Activated CD8-positive, alpha-beta memory T cell treated with anti-CD3 and anti-CD28 coated beads for 36 hours (primary cell): ENCODE data around the gene GLIS1. TPM values are rescaled to one million over a fixed set of nuclear protein-coding genes. Genes with fewer than 3 reads are reported as not detected.
"Not testable (repeated sequence)": the region's sequence is repeated elsewhere in the genome, so short reads cannot be mapped to it uniquely, and the experiment has no call there.

Experiments used
- CTCF ChIA-PET: fragments of 350-600 bp; sonication (Branson Sonifier 250); formaldehyde crosslinking; loops from one replicate; lab custom pipeline; 2021; ENCODE audit warnings: antibody characterized with exemption; lab: Charles Lee
- POLR2A ChIA-PET: fragments of 350-600 bp; sonication (Branson Sonifier 250); formaldehyde crosslinking; loops from one replicate; lab custom pipeline; 2021; ENCODE audit warnings: antibody characterized with exemption; lab: Charles Lee
- total RNA-seq, 2 experiments: library from RNA; stranded (reverse); gene quantifications; one replicate each; pipeline ENCODE4 v1.2.3, GENCODE V29; 2021

Gene GLIS1
- total RNA-seq: not detected

DNA sequence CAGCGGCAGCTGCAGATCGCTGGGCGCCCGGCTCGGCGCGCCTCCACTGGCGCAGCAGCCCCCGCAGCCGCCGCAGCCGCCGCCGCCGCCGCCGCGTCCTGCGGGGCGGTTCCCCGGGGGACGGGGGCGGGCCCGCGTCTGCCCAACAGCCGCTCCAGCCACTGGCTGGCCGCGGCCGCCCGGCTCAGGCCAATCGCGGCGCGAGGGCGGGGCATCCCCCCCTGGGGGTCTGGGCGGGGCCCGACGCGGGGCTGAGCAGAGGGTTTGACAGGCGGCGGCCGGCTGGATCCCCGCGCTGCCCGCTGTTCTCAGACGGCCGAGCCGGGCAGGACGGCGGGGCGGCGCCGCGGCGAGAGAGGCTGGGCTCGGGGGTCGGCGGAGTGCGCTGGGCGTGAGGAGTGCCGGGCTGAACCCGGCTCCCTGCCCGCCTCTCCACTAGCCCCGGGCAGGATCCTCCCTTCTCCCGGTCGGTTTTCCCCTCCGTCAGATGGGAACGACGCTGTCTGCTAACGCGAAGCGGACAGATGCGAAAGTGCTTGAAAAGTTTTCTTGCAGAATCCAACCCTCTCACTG lies at the start of gene GLIS1:
TSS of gene GLIS1 (minus strand) at position 56 of the 573 bp plus-strand sequence. CDS start 1,100 bp downstream, outside the sequence.
- POLR2A ChIA-PET: no interaction called here
- CTCF ChIA-PET: no interaction called here

DNA sequence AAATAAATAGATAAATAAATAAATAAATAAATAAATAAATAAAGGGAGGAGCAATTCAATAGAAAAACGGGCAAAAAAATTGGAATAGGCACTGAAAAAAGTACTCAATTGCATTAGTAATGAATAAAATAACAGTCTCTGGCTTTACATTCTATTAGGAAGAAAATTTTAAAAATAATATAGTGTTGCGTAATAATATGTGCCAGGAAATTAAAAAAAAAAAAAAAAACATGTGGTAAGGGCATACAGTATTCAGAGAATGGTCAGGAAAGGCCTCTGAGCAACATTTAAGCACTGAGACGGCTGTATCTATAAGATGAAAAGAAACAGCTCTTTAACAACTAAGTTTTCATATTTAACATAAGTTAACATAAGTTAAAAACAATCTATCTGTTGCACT lies 48.7 kb upstream of the GLIS1 start:
- POLR2A ChIA-PET: no interaction called here
- CTCF ChIA-PET: no interaction called here

DNA sequence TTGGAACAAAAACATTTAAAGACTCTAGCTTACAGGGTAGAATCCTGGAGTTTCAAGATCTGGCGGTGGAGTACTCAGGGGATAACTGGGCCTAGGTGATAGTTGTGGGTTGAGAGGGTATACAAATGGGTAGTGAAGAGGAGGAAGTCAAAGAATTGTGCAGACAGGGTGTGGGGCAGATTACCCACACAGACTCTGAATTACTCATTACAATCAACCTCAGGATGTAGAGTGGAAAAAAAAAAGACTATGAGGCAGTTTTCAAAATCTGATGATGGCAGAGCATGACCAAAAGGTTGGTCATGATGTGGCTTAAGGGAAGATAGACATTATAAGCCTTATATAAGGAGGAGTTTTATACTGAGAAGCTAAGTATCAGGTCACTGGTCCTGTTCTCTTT lies 44.1 kb upstream of the GLIS1 start:
- POLR2A ChIA-PET: no interaction called here

DNA sequence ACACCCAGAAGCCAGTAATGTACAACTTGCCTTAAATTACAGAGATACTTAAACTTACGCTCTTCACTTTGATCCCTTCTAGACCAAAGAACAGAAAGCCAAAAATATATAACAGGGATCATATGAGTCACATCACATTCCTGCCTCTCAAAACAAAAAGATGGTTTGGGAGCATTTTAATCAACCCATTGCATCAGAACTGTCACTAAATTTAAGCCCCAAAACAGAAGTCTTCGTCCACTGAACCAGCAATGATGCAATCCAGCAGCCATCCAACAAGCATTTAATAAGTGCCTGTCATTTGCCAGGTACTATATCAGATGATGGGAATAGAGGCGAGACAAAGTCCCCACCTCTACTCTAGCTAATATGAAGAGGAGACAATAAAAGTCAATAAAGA lies 42.7 kb upstream of the GLIS1 start:
- POLR2A ChIA-PET: interaction anchor here (0.6 kb wide), 1 partner anchor 35 kb away, joined by 3 read pairs; no protein-coding TSS in a partner anchor
- CTCF ChIA-PET: interaction anchor here (0.5 kb wide), 1 partner anchor 1140 kb away, joined by 3 read pairs; no protein-coding TSS in a partner anchor

More for the DNA sequence above, 44.1 kb upstream of the GLIS1 start:
- CTCF ChIA-PET: no interaction called here

DNA sequence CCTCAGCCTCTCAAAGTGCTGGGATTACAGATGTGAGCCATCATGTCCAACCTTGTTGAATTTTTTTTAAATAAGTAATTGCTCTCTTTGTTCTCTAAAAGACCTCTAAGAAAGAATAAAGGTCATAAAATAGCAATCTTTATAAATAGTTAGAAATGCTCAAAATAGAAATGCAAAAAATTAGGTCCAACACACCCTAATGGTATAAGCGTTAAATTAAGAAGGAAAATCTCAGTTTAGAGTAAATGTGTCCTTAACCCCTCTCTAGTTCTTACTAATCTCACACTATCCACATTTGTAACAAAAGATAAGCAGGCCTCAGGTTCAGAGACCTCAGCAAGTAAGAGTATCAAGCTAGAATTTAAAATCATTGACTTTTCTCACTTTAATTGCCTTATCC lies 38.3 kb upstream of the GLIS1 start:
- ChIA-PET POLR2A (no interaction called here), CTCF (no interaction called here)

DNA sequence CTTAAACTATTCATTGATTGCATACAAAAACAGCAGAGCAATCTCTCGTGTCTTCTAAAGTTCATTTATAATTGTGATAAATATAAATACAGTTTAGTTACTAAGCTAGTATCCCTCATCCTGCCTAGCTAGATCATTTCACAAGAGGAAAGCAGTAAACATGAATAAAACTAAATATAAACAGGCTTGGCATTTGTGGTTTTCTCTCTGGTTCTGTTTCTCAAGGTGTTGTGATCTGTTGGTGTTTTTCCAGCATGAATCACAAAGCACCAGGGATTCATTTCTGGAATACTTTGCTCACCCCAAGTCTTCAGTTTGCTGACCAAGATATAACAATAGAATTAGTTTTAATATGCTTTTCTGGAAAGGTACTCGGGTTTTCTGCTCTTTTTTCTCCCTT lies 32.7 kb upstream of the GLIS1 start:
- POLR2A ChIA-PET: no interaction called here
- CTCF ChIA-PET: no interaction called here

DNA sequence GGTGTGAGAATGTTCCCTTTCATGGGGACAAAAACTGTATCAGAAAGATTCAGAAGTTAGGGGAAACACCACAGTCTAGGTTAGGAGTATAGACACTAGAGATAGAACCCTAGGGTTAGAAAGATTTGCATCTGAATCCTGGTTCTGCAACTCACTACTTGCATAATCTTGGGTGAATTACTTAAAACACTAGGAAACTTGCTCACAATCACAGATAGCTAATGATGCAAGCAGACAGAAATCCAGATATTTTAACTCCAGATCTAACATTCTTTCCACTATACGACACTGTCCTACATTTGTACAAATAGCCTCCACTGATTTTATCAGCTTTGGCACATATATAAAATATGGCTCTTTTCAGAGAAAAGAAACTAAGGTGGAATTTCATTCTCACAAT lies 30.8 kb upstream of the GLIS1 start:
- ChIA-PET CTCF (no interaction called here), POLR2A (no interaction called here)

DNA sequence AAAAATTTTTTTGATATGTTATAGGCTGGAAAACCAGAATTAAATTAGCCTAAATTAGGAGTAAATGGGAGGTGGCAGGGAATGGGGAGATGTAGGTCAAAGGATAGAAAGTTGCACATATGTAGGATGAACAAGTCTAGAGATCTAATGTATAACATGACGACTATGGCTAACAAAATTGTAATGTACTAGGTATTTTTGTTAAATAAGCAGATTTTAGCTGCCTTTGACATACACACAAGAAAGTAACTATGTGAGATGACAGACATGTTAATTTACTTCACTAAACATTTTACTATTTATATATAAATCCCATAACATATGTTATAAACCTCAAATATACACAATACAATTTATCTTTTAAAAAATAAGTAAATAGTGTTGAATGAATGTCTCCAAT lies 30.2 kb upstream of the GLIS1 start:
- POLR2A ChIA-PET: no interaction called here
- CTCF ChIA-PET: no interaction called here

DNA sequence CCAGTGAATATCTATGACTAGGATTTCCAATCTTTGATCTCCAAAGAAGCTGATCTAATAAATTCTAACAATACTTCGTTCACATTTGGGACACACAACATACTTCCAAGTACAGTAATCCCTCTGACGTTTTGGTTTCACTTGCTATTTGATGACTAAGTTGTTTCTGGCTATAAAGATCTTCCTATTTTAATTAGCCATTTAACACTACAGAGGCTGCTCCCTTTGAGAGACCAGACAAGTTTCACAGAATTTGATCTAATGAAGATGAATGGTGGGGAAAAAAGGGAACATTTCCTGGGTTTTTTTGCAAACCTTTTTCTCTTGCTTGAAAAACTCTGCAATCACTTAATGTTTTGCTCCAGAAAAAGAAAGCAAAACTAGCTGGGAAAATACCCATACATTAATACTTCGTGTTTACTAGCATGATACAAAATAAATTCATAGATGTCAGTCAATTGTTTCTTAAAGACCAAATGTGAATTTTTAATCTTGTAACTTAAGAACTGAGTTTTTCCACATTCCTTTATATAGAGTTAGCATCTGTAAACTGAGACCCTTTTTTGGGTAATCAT lies 28.0 kb upstream of the GLIS1 start:
- CTCF ChIA-PET: interaction anchor here (1.6 to 1.7 kb wide), 2 partner anchors 13 to 281 kb away, joined by 3 to 4 read pairs; no protein-coding TSS in a partner anchor
- POLR2A ChIA-PET: no interaction called here

DNA sequence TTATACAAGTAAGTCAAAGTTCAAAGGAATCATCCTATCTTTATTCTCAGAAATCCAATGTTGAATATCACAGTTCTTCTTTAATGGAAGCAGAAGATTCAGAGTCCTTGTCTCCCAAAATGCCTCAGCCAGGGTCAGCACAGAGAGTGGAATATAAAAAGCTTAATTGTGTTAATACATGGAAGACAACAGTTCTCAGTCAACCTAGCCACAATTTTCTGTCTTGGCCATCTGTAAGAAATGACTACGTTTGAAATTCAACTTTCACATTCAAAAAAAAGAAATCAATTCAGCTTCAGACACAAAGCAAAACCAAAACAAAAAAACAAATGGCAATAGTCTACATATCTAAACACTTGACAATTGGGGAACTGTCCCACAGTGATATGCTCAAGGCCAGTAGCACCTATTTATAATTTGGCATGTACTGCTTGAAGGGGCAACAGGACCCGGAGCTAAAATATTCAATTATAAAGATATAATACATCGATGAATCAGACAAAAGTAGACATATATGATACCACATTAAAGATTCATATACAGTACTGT lies 27.3 kb upstream of the GLIS1 start:
- POLR2A ChIA-PET: no interaction called here

DNA sequence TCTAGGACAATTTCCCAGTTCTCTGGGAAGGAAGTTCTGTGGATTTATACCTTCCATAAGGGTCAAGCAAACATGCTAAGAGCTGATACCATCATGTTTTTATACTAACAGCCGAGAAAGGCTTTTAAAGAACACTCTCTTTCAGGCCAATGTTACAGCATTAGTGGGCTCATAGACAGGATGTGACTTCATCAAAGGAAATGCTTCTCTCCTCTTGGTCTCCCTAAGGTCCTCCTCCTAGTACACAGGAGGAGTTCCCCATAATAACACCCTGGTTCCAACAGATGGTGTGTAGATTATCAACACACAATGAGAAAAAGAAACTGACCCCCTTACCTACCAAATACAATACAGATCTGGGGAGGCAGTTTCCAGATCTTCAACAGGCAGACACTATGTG lies 26.7 kb upstream of the GLIS1 start:
- ChIA-PET CTCF (interaction anchor here (1.7 kb wide), 1 partner anchor 280 kb away, joined by 3 read pairs; no protein-coding TSS in a partner anchor), POLR2A (no interaction called here)

More for the DNA sequence above, 27.3 kb upstream of the GLIS1 start:
- CTCF ChIA-PET: interaction anchor here (1.6 to 1.7 kb wide), 2 partner anchors 13 to 281 kb away, joined by 3 to 4 read pairs; no protein-coding TSS in a partner anchor

DNA sequence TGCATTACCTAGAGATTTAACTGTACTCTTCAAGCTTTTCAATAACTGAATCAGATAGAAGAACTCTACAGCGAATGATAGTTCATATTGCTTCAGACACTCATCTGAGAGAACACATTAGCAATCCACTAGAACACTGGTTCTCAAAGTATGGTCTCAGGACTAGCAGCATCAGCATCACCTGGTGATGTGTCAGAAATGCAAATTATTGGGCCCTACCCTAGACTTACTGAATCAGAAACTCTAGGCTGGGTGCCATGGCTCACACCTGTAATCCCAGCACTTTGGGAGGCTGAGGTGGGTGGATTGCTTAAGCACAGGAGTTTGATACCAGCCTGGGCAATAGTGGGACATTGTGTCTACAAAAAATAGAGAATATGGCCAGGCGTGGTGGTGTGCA lies 24.9 kb upstream of the GLIS1 start:
- POLR2A ChIA-PET: no interaction called here
- CTCF ChIA-PET: no interaction called here

DNA sequence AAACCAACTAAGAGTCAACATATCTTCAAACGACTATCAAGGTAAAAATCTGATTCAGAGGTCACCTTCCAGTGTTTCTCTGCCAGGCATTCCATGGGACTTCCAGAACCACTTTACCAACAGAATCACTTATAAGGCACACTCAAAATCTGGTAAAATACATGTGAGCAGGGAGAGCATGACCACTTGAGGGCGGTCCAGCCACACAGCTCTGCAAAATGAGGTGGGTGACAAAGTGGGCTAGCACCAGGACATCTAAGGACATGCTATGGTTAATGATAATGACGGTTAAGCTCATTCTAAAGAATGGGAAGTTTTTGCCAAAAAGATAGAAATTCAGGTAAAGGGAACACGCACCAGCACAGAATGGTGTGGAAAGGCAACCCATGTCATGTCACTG lies 24.5 kb upstream of the GLIS1 start:
- CTCF ChIA-PET: no interaction called here
- POLR2A ChIA-PET: no interaction called here

DNA sequence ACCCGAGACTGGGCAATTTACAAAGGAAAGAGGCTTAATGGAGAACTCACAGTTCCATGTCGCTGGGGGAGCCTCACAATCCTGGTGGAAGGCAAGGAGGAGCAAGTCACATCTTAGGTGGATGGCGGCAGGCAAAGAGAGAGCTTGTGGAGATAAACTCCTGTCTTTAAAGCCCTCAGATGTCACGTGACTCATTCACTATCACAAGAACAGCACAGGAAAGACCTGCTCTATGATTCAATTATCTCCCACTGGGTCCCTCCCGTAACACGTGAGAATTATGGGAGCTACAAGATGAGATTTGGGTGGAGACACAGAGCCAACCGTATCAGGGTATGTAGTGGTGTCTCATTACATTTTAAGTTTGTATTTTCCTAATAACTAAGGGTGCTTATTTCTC lies 21.5 kb upstream of the GLIS1 start:
- CTCF ChIA-PET: interaction anchor here (0.7 kb wide), 1 partner anchor 275 kb away, joined by 4 read pairs; no protein-coding TSS in a partner anchor
- POLR2A ChIA-PET: not testable (repeated sequence)

DNA sequence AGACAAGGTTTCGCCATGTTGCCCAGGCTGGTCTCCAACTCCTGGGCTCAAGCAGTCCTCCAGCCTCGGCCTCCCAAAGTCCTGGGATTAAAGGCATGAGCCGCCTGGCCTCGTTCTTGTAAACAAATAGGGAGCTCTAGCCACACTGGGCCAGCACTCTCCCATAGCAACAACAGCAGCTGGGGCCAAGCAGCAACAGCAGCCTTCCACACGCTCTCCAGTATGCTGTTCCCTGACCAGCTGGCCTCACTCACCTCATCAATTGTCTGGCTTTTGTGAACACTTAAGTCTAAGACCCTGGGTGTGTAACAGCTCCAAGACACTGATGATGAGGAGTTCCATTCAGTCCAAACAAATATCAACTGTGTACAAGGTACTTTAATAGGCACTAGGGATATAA lies 16.9 kb upstream of the GLIS1 start:
- CTCF ChIA-PET: interaction anchor here (0.9 to 1.4 kb wide), 2 partner anchors 13 to 42 kb away, joined by 3 read pairs; no protein-coding TSS in a partner anchor
- POLR2A ChIA-PET: no interaction called here

DNA sequence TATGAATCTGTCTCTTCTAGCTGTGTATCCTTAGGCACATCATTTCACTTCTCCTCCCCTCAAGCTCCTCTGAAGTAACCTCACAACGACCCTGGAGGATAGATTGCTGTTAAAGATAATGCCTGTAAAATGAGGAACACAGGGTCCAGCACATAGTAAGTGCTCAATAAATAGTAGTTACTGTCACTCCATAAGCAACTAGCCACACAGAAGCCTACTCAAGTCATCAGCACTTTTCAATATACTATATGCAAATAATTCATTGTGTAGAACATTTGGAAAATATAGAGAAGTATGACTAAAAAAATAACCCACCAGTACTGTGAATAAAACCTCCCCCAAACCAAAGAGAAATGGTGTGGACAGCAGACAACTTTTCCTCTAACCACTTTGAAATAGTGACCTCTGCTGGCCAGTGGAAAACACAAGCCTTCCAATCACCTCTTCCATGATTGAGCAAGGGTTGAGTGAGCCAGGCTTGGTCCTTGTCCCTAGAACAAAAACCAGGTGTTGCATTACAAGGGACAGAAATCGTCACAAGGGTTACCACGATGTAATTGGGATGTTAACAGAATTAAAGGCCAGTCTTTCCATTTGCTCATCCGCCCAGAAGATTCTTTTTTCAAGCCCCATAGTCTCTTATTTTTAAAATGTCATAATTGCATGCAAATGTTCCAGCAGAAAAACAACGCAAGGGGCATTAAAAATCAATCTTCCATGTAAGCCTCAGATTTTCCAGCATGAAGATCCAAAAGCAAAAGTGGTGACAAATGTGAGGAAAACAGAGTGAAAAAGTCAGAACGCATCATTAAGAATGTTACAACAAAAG lies 15.7 kb upstream of the GLIS1 start:
- POLR2A ChIA-PET: no interaction called here
- CTCF ChIA-PET: interaction anchor here (0.6 to 1.4 kb wide), 6 partner anchors 12 to 950 kb away, joined by 3 to 4 read pairs (median 3); no protein-coding TSS in a partner anchor

DNA sequence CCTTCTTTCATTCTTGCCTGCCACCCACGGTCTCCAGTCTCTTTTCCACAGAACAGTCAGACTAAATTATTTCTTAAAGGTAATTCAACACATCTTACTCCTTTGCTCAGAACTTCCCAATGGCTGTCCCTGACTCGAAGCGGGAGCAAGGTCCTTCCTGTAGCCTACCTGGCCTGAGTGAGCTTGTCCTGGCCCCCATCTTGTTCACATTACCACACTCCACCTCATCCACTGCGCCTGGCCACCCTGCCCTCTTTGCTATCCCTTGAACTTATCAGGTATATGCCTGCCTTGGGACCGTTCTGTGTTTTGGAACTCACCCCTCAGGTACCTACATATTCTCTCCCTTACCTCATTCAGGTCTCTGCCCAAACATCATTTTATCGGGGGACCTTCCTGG lies 13.3 kb upstream of the GLIS1 start:
- POLR2A ChIA-PET: no interaction called here
- CTCF ChIA-PET: no interaction called here

DNA sequence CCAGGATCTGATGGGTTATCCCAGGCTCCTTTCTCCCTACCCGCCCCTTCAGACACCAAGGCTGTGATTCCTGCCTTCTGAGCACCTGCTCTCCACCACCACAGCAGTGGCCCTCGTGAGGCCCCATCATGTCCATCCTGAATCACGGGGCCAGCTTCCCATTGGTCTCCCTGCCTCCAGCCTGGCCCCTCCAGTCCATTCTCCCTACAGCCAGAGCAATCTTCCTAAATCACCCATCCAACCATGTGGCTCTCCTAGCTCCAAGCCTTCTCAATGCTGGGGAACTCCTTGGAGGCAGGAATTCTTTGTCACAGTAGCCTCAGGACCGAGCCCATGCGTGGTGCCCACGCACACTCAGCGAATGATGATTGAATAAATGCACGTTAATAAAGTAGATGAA lies 8.9 kb upstream of the GLIS1 start:
- CTCF ChIA-PET: no interaction called here
- POLR2A ChIA-PET: no interaction called here

DNA sequence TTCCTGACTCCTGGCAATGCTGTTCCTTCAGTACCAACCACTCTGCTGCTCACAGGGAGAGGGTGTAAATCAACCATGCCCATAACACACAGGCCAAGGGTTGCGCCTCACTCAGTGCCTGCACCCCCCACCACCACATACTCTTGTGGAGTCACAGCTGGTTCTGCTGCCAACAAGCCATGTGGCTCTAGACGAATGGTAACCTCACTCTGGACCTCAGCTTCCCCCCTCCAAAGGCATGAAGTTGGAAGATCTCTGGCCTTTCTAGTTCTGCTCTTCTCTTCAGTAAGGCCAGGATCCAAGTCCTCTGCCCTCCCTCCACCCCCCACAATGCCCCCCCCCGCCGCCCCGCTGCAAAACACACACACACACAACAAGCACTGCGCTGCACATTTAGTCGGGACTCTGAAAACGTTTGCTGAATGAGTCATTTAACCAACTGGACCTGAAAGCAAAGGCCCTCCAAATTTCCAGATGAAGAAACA lies 1.7 kb upstream of the GLIS1 start:
- ChIA-PET POLR2A (no interaction called here), CTCF (no interaction called here)
